PC-3 (cell line): ENCODE results near the gene FOXK2.

Experiments used
- EZH2 ChIP-seq: fragments of 300-600 bp; sonication (generic); IDR thresholded peaks from one replicate; pipeline ENCODE4 v1.6.1; 2017; ENCODE audit warnings: antibody characterized with exemption, mild to moderate bottlenecking, low read length; ENCODE audit not compliant: unreplicated experiment
- EZH2phosphoT487 ChIP-seq: fragments of 300-600 bp; sonication (generic); IDR thresholded peaks from 2 replicates; pipeline ENCODE4 v1.6.1; 2018; ENCODE audit warnings: mild to moderate bottlenecking, antibody characterized with exemption, low read length, borderline replicate concordance
- TF ChIP-seq, protein P1 (sequence below): fragments of 300-600 bp; sonication (generic); conservative IDR thresholded peaks from 2 replicates; pipeline ENCODE4 v1.5.1; 2017; ENCODE audit warnings: antibody characterized with exemption, low read depth, mild to moderate bottlenecking, low read length

DNA sequence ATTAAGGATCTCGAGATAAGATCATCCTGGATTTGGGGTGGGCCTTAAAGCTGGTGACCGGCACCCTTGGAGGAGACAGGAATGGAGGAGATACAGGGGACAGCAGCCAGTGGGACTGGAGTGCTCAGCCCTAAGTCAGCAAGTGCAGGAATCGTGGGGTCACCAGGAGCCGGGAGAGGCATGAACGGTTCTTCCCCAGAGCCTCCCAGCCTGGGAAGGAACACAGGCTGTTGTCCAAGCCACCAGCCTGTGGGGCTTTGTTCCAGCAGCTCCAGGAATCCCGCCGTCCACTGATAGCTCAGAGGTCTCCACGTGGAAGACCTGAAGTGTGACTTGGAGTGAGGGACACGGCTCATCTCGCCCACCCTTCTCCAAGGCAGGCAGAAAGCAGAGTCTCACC is 131.2 kb downstream of the FOXK2 start:
- TF ChIP-seq, protein P1, sequence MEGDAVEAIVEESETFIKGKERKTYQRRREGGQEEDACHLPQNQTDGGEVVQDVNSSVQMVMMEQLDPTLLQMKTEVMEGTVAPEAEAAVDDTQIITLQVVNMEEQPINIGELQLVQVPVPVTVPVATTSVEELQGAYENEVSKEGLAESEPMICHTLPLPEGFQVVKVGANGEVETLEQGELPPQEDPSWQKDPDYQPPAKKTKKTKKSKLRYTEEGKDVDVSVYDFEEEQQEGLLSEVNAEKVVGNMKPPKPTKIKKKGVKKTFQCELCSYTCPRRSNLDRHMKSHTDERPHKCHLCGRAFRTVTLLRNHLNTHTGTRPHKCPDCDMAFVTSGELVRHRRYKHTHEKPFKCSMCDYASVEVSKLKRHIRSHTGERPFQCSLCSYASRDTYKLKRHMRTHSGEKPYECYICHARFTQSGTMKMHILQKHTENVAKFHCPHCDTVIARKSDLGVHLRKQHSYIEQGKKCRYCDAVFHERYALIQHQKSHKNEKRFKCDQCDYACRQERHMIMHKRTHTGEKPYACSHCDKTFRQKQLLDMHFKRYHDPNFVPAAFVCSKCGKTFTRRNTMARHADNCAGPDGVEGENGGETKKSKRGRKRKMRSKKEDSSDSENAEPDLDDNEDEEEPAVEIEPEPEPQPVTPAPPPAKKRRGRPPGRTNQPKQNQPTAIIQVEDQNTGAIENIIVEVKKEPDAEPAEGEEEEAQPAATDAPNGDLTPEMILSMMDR, result no peak
- TF ChIP-seq EZH2phosphoT487 (no peak), EZH2 (no peak)
